IMR-90 (cell line): ENCODE measurements around the gene DNAJA4.

ENCODE experiments used
- BHLHE40 ChIP-seq: fragments of 150-350 bp; IDR thresholded peaks from 2 replicates; pipeline ENCODE4 v1.6.1; 2016; ENCODE audit warnings: mild to moderate bottlenecking, low read depth, low read length
- TF ChIP-seq, protein P1 (sequence below): conservative IDR thresholded peaks from 2 replicates; pipeline ENCODE4 v1.5.1; 2012; ENCODE audit warnings: mild to moderate bottlenecking, low read depth, low read length, improper control_type of control experiment

DNA sequence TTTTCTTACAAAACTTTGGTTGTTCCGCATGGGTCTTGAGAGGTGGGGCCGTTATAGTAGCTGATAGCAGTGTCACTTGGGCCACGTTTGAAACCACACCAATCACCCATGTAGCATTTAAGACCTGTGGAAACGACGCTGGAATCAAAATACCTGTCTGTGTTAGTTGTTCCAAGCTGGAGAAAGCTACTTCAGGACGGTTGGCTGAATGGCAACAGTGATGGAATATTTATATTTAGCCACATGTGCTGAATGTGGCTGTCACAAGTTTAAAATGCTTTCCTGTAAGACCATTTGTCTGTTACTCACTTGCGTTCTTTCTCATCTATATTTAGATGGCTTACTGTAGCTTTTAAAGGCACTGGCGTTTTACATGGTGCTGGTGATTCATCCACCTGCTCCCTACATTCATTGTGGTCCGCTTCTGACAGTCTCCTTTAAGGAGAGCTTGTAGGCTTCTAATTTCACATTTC lies 1.4 kb downstream of the DNAJA4 start:
- TF ChIP-seq, protein P1, sequence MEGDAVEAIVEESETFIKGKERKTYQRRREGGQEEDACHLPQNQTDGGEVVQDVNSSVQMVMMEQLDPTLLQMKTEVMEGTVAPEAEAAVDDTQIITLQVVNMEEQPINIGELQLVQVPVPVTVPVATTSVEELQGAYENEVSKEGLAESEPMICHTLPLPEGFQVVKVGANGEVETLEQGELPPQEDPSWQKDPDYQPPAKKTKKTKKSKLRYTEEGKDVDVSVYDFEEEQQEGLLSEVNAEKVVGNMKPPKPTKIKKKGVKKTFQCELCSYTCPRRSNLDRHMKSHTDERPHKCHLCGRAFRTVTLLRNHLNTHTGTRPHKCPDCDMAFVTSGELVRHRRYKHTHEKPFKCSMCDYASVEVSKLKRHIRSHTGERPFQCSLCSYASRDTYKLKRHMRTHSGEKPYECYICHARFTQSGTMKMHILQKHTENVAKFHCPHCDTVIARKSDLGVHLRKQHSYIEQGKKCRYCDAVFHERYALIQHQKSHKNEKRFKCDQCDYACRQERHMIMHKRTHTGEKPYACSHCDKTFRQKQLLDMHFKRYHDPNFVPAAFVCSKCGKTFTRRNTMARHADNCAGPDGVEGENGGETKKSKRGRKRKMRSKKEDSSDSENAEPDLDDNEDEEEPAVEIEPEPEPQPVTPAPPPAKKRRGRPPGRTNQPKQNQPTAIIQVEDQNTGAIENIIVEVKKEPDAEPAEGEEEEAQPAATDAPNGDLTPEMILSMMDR = no peak
- TF ChIP-seq BHLHE40 = no peak
